Lower leg skin (tissue), 4 donors: ENCODE measurements around the gene SLC41A1. TPM values are rescaled to one million over a fixed set of nuclear protein-coding genes. Genes with fewer than 3 reads are reported as not detected.

ENCODE experiments used
- DNase-seq, 2 donors: peaks; one replicate each; pipeline ENCODE4 v3.0.0-alpha.2; 2019; ENCODE audit warnings: low spot score in 2 of 2
- H3K4me3 ChIP-seq: fragments of 200-600 bp; sonication (generic); 2 replicates; pipeline ENCODE4 v1.5.1; 2017; ENCODE audit warnings: mild to moderate bottlenecking, low read depth; ENCODE audit not compliant: poor library complexity, severe bottlenecking
- POLR2A ChIP-seq, 2 donors: fragments of 450-650 bp; IDR thresholded peaks; one replicate each; pipeline ENCODE4 v1.6.1; 2016 to 2017; ENCODE audit warnings: antibody characterized with exemption in 2 of 2, mild to moderate bottlenecking in 1 of 2, moderate library complexity in 1 of 2
- WGBS, 2 donors: methylation state at CpG; one replicate each; pipeline ENCODE4 v1.1.5; 2018; 5-methylcytosine and 5-hydroxymethylcytosine counted together
- intact Hi-C: fragments of 100-400 bp; cut with DNase I; formaldehyde crosslinking; loops from one replicate; pipeline ENCODE4 v1.15.0; 2023; ENCODE audit warnings: low total_unique reads
- total RNA-seq, 4 donors: library from RNA; depleted of rRNA; stranded (reverse); fragments of >200 nt; gene quantifications; one replicate each; pipeline ENCODE4 v1.1.0, GENCODE V29; 2016
- TF ChIP-seq, protein P1 (sequence below), 3 donors: fragments of 450-650 bp; IDR thresholded peaks; one replicate each; pipeline ENCODE4 v1.5.1; 2016; ENCODE audit warnings: antibody characterized with exemption in 3 of 3, mild to moderate bottlenecking in 3 of 3, moderate library complexity in 2 of 3

The SLC41A1 gene
- total RNA-seq, 4 donors from 2014 or later, result 12.8 to 22.0 (median 15.8) TPM

DNA sequence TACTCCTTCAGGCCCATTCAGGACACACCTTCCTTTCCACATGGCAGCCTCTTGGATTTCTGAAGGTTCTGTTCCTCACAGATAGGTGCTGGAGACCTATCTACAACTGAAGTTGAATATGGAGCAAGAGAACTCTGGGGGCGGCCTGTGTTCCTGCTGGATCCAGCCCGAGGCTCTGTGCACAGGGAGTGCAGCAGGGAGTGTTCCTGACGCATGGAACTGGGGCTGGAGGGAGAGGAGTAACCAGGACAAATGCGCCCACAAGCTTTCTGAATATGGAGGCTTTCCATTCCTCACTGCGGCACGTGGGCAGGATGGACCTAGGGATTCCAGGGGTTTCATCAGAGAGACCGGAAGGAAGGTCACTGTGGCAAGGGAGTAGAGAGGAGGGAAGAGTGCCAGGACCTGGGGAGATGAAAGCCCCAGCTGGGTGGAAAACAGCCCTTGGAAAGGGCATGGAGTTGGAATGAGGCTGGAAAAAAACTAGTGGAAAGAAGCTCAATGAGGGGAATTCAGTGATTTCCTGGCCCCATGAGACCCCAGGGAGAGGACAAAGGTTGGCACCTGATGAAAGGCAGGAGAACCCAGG is 24.5 kb upstream of the SLC41A1 start:
- WGBS, 2 donors, result 75 to 84% methylated on average over 7 of the region's 7 CpGs
- no peak overlapping the region for H3K4me3 ChIP-seq
- intact Hi-C loops, result loop anchor here (5.0 kb wide), 1 partner anchor 140 kb away; no protein-coding TSS in a partner anchor
- TF ChIP-seq, protein P1, sequence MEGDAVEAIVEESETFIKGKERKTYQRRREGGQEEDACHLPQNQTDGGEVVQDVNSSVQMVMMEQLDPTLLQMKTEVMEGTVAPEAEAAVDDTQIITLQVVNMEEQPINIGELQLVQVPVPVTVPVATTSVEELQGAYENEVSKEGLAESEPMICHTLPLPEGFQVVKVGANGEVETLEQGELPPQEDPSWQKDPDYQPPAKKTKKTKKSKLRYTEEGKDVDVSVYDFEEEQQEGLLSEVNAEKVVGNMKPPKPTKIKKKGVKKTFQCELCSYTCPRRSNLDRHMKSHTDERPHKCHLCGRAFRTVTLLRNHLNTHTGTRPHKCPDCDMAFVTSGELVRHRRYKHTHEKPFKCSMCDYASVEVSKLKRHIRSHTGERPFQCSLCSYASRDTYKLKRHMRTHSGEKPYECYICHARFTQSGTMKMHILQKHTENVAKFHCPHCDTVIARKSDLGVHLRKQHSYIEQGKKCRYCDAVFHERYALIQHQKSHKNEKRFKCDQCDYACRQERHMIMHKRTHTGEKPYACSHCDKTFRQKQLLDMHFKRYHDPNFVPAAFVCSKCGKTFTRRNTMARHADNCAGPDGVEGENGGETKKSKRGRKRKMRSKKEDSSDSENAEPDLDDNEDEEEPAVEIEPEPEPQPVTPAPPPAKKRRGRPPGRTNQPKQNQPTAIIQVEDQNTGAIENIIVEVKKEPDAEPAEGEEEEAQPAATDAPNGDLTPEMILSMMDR (IDR thresholded peaks at IDR 0.05), result no peak
- TF ChIP-seq POLR2A (IDR thresholded peaks at IDR 0.05), result no peak
- no peak for DNase-seq

DNA sequence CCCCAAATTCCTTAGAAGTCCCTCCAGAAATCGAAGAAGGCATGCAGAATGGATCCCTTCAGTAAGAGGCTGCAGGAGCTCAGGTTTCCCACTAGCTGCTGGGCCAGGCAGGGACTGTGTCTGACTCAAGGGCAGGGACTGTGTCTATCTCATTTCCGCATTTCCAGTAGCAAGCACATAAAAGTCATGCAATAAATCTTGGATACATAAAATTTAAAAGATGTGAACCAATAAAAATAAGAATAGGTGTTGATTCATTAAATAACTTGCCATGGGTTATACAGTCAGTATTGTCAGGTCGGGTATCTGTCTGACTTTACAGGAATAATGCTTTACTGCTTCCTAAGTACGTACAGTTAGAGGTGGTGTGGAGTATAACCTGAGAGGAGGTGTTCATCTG is 21.8 kb upstream of the SLC41A1 start:
- TF ChIP-seq, protein P1 (IDR thresholded peaks at IDR 0.05), result no peak
- TF ChIP-seq POLR2A (IDR thresholded peaks at IDR 0.05), result no peak
- DNase-seq, result no peak
- intact Hi-C loops, result loop anchor here (5.0 kb wide), 1 partner anchor 137 kb away; no protein-coding TSS in a partner anchor
- 77 to 80% methylated on average over 4 of the region's 4 CpGs for WGBS, 2 donors
- H3K4me3 ChIP-seq, result no peak overlapping the region

DNA sequence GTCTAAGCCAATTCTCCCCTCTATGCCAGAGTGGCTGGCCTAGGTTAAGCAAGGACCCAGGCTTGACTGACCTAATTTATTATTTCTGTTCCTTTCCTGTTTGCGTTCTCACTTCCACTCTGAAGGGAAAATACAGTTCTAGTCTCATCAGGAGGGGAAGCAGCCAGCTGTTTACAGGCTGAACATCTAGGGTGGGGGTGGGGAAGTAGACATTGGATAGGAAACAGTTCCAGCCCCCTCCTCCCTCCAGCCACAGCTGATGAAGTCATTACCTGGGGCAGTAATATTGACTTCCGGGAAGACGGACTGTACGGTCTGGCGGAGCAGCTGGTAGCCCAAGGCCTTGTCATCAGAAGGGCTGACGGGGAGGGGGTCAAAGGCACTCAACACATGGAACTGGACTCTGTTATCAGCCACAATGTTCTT is 19.3 kb upstream of the SLC41A1 start:
- 79 to 90% methylated on average over 6 of the region's 6 CpGs for WGBS, 2 donors
- intact Hi-C loops, result no loop called here
- no peak for DNase-seq
- H3K4me3 ChIP-seq, result no peak overlapping the region
- TF ChIP-seq POLR2A (IDR thresholded peaks at IDR 0.05), result no peak
- TF ChIP-seq, protein P1 (IDR thresholded peaks at IDR 0.05), result no peak

DNA sequence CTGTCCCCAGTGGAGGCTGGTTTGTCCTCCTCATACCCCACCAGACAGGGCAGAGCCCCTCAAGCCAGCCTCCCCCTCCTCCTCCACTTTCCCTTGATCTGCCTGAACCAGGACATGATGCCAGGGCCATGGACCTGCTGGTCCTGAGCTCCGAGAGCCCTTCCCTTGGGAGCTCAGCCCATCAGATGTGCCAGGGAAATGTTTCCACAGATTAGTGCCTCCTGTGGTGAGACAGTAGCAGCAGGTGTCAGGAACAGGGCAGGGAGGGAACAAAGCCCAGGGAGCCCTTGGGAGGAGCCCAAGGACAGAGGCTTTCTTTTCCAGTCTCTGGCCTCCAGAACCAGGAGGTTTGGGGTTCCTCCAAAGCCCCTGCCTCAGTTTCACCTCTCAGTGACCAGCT is 14.6 kb upstream of the SLC41A1 start:
- WGBS, 2 donors, result 30 to 50% methylated on average over 1 of the region's 1 CpG
- intact Hi-C loops, result no loop called here
- DNase-seq, result no peak
- TF ChIP-seq POLR2A (IDR thresholded peaks at IDR 0.05), result no peak
- TF ChIP-seq, protein P1 (IDR thresholded peaks at IDR 0.05), result no peak
- no peak overlapping the region for H3K4me3 ChIP-seq

DNA sequence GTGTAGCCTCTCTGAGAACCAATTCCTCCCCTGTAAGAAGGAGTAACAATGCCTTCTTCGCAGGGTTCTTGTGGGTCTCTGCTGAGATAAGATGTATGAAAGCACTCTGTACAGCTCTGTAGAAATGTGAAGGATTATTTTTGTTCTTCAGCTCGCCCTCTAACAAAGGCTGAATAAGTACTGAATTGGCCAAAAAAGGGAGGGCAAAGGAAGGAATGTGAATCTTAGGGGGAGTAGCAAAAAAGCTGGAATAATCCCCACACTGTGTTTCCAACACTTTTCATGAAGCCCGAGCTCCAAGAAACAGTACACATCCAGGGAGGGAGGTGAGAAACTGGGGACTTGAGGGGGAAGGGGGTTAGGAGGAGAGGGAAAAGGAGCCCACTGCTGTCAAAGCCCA is 14.0 kb upstream of the SLC41A1 start:
- intact Hi-C loops, result no loop called here
- no peak overlapping the region for H3K4me3 ChIP-seq
- 51 to 54% methylated on average over 3 of the region's 3 CpGs for WGBS, 2 donors
- no peak for TF ChIP-seq POLR2A (IDR thresholded peaks at IDR 0.05)
- TF ChIP-seq, protein P1 (IDR thresholded peaks at IDR 0.05), result no peak
- no peak for DNase-seq
